Subcutaneous adipose tissue (tissue), 4 donors: ENCODE measurements around the gene PLXNA4. TPM values are rescaled to one million over a fixed set of nuclear protein-coding genes. Genes with fewer than 3 reads are reported as not detected.

Experiments
- total RNA-seq, 4 donors: library from RNA; depleted of rRNA; stranded (reverse); fragments of >200 nt; gene quantifications; one replicate each; pipeline ENCODE4 v1.1.0, GENCODE V29; 2016
- TF ChIP-seq, protein P1 (sequence below): fragments of 450-650 bp; IDR thresholded peaks from one replicate; pipeline ENCODE4 v1.5.1; 2016; ENCODE audit warnings: low read depth, mild to moderate bottlenecking, control low read depth, antibody characterized with exemption, moderate library complexity

Gene PLXNA4
- total RNA-seq, 4 donors from 2014 or later = 30.2 to 112 (median 54.6) TPM

DNA sequence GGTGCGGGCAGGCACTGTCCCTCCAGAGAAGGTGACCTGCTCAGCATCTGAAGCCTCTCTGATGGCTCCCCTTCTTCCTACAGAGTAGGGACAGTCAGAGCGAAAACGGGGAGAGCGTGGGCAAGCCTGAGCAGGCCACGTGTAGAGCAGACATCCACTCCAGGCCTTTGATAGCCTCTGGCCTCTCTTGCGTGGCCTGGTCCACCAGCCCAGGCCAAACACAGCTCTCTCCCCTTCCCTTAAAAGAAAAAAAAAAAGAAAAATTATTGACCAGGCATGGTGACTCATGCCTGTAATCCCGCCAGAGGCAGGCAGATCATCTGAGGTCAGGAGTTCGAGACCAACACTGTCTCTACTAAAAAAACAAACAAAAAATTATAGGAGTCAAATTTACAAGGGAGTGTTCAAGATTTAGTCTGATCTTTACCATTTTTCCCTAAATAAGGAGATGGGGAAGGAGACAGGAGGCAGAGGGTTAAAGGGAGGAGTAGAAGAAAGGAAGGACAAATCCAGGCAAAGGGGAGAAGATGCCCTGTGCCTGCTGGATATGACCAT lies 84.8 kb downstream of the PLXNA4 start:
- TF ChIP-seq, protein P1, sequence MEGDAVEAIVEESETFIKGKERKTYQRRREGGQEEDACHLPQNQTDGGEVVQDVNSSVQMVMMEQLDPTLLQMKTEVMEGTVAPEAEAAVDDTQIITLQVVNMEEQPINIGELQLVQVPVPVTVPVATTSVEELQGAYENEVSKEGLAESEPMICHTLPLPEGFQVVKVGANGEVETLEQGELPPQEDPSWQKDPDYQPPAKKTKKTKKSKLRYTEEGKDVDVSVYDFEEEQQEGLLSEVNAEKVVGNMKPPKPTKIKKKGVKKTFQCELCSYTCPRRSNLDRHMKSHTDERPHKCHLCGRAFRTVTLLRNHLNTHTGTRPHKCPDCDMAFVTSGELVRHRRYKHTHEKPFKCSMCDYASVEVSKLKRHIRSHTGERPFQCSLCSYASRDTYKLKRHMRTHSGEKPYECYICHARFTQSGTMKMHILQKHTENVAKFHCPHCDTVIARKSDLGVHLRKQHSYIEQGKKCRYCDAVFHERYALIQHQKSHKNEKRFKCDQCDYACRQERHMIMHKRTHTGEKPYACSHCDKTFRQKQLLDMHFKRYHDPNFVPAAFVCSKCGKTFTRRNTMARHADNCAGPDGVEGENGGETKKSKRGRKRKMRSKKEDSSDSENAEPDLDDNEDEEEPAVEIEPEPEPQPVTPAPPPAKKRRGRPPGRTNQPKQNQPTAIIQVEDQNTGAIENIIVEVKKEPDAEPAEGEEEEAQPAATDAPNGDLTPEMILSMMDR = no peak

DNA sequence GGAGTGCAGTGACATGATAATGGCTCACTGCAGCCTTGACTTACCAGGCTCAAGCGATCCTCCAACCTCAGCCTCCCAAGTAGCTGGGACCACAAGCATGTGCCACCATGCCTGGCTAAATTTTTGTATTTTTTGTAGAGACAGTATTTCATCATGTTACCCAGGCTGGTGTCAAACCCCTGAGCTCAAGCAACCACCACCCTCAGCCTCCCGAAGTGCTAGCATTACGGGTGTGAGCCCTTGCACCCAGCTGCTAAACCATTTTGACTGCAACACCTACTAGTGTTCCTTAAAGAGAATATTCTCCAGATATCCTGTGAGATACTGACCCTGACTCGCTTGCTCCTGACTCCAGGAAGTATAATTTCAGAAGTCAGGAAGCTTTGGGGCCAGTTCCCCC lies 85.8 kb downstream of the PLXNA4 start:
- TF ChIP-seq, protein P1 = no peak

DNA sequence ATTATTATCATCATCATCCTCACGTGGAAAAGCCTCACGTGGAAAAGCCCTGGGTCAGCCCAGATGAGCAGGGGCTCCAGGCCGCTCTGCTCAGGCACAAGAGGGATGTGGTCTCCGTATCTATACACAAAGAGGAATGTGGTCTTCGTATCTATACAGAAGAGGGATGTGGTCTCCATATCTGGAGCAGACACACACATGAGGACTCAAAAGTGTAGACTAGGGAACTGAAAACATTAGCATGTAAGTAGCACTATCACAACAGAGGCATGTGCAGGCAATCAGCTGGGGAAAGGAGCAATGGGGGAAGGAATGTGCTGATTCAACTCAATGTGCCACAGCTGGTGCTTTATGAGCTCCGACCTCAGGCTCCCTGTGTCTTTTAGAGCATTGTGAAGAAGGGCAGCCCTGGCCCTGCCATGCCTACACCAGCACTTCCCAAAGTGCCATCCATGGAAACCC lies 86.5 kb downstream of the PLXNA4 start:
- TF ChIP-seq, protein P1 = no peak

DNA sequence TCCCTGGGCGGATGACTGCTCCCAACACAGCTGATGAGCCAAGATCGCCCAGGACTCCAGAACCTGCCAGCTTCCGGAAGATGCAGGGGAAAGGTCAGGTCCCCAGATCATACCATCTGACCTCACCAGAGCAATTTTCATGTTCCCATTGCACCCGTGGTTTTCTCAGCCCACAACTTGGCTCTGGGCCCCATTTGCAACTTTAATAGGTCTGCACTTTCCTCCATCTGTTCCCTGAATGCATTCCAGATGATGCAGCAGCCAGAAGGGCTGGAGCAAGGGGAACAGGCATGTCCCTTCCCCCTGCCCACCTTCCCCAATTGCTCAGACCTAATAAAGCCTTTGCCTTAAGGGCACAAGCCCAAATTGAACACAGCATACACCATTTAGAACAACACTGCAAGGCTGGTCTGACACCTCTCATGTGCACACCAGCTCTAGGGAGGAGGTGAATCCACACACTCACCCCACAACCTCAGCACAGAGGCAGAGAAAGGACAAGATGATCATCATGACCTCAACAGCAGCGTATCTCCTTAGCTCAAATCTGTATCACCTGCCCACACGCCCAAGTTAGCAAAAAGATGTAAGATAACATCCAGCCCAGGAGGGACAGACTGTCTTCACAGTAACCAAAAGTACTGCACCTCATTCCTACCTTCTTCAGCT lies 87.5 kb downstream of the PLXNA4 start:
- TF ChIP-seq, protein P1 = no peak

DNA sequence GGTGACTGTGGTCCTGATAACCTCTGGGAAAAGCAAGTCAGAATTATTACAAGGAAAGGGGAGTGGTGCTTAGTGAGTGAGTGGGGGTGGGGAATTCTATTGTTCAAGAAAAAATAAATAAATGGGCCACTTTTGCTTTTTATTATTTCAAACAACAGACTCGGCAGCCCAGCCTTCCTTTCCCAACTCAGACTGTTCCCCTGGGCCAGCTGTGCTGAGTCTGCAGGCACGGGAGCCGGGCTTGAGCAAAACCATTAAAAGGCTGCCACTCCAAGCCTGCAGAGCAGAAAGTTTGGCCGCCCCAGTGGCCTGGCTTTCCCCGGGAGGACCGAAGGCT lies 90.0 kb downstream of the PLXNA4 start:
- TF ChIP-seq, protein P1 = no peak

DNA sequence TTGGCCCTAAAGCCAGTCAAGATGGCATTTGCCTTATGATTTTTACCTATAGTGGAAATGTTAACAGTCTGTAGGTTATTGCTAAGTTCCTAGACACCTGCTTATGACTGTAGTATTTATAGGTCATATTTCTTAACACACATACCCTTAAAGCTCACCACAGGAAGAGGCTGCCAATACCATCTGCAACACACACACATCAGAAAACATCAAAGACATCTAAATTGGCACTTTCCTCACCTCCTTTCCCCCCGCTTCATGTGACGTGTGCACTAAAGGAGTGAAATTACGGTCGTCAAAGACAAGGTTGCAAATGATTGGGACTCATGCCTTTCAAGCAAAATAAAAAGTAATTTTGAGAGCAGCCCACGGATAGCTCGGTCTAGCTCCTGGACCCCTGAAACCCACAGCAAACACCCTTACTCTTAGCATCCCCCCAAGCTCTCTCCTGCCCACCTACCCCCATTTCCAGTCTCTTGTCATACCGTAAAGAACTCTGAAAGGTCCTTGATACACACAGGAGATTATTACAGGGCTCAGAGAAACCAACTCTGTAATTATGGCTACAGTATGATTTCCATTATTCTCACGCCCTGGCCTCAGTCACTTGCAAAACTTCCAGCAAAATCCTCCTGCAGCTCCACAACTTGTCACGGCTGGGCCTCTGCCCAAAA lies 90.5 kb downstream of the PLXNA4 start:
- TF ChIP-seq, protein P1 = no peak

DNA sequence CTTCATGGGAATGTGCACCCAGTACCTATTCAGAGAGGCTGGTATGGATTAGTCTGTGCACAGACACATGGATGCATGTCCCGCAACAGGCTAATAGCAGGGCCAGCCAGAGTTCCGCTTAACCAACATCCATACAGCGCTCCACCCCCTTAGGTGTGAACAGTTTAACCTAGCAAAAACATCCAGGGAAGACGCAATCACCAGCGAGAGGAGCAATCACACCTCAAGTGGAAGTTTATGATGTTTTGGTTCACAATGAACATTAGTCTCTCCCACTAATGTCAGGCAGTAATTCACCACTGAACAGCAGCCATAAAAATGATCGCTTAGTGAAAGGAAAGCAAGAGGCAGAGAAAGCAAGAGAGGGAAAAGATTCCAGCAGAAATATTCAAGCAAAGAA lies 91.1 kb downstream of the PLXNA4 start:
- TF ChIP-seq, protein P1 = no peak
